H9 (cell line): ENCODE measurements around the gene ITGA4. TPM values are rescaled to one million over a fixed set of nuclear protein-coding genes. Genes with fewer than 3 reads are reported as not detected.

Source experiments
- DNase-seq: peaks from one replicate; pipeline ENCODE4 v3.0.0-alpha.2; 2017
- H2AFZ ChIP-seq: one replicate; pipeline ENCODE4 v1.6.1; 2013; ENCODE audit warnings: mild to moderate bottlenecking, low read length, control low read depth, moderate library complexity
- H2AK5ac ChIP-seq: 2 replicates; pipeline ENCODE4 v1.6.1; 2013; ENCODE audit warnings: low read length, control low read depth, mixed read lengths; ENCODE audit not compliant: insufficient read length
- H2BK120ac ChIP-seq: one replicate; pipeline ENCODE4 v1.6.1; 2013; ENCODE audit warnings: low read depth, mild to moderate bottlenecking, low read length, control low read depth, inconsistent platforms; ENCODE audit not compliant: poor library complexity, severe bottlenecking
- H2BK12ac ChIP-seq: 2 replicates; pipeline ENCODE4 v1.6.1; 2013; ENCODE audit warnings: low read length, control low read depth, mixed read lengths, low read depth; ENCODE audit not compliant: insufficient read length
- H2BK15ac ChIP-seq: 2 replicates; pipeline ENCODE4 v1.6.1; 2013; ENCODE audit warnings: low read depth, low read length, control low read depth
- H2BK20ac ChIP-seq: one replicate; pipeline ENCODE4 v1.6.1; 2013; ENCODE audit warnings: low read depth, mild to moderate bottlenecking, low read length, control low read depth, inconsistent platforms; ENCODE audit not compliant: poor library complexity, severe bottlenecking
- H2BK5ac ChIP-seq: 2 replicates; pipeline ENCODE4 v1.6.1; 2013; ENCODE audit warnings: low read length, control low read depth, mixed read lengths; ENCODE audit not compliant: insufficient read length
- H3K14ac ChIP-seq: 2 replicates; pipeline ENCODE4 v1.6.1; 2013; ENCODE audit warnings: low read length, control low read depth; ENCODE audit not compliant: insufficient read depth
- H3K18ac ChIP-seq: 2 replicates; pipeline ENCODE4 v1.6.1; 2013; ENCODE audit warnings: low read depth, mild to moderate bottlenecking, mixed read lengths, low read length, control low read depth; ENCODE audit not compliant: insufficient read length
- H3K23ac ChIP-seq: 2 replicates; pipeline ENCODE4 v1.6.1; 2013; ENCODE audit warnings: low read length, control low read depth, mixed read lengths, low read depth; ENCODE audit not compliant: insufficient read length
- H3K23me2 ChIP-seq: 2 replicates; pipeline ENCODE4 v1.6.1; 2013; ENCODE audit warnings: low read depth, mild to moderate bottlenecking, mixed read lengths, low read length, control low read depth; ENCODE audit not compliant: insufficient read length, poor library complexity, severe bottlenecking
- H3K27ac ChIP-seq: 2 replicates; pipeline ENCODE4 v1.5.1; 2013; ENCODE audit warnings: low read length, control low read depth, mixed read lengths, low read depth; ENCODE audit not compliant: insufficient read length
- H3K27me3 ChIP-seq: 2 replicates; pipeline ENCODE4 v1.6.1; 2013; ENCODE audit warnings: low read length, control low read depth, inconsistent platforms; ENCODE audit not compliant: insufficient read depth
- H3K4ac ChIP-seq: 2 replicates; pipeline ENCODE4 v1.6.1; 2013; ENCODE audit warnings: low read depth, mild to moderate bottlenecking, control low read depth, inconsistent platforms, low read length, moderate library complexity
- H3K4me1 ChIP-seq: 2 replicates; pipeline ENCODE4 v1.6.1; 2013; ENCODE audit warnings: low read length, control low read depth, inconsistent platforms; ENCODE audit not compliant: insufficient read depth
- H3K4me2 ChIP-seq: 2 replicates; pipeline ENCODE4 v1.6.1; 2013; ENCODE audit warnings: low read length, control low read depth, mixed read lengths; ENCODE audit not compliant: insufficient read length, insufficient read depth
- H3K56ac ChIP-seq: 2 replicates; pipeline ENCODE4 v1.6.1; 2013; ENCODE audit warnings: low read depth, mild to moderate bottlenecking, mixed read lengths, low read length, control low read depth; ENCODE audit not compliant: insufficient read length
- H3K79me1 ChIP-seq: 2 replicates; pipeline ENCODE4 v1.6.1; 2013; ENCODE audit warnings: low read depth, mild to moderate bottlenecking, moderate library complexity, low read length, control low read depth, inconsistent platforms; ENCODE audit not compliant: insufficient read depth, poor library complexity, severe bottlenecking
- H3K79me2 ChIP-seq: 2 replicates; pipeline ENCODE4 v1.6.1; 2013; ENCODE audit warnings: low read length, control low read depth, inconsistent platforms; ENCODE audit not compliant: insufficient read depth
- H3K9ac ChIP-seq: 2 replicates; pipeline ENCODE4 v1.6.1; 2013; ENCODE audit warnings: low read length, control low read depth, mixed read lengths; ENCODE audit not compliant: insufficient read length; ENCODE audit errors: extremely low read depth
- H3K9me3 ChIP-seq: one replicate; pipeline ENCODE4 v1.6.1; 2013; ENCODE audit warnings: low read depth, low read length, inconsistent platforms; ENCODE audit not compliant: control insufficient read depth
- H3T11ph ChIP-seq: one replicate; pipeline ENCODE4 v1.6.1; 2013; ENCODE audit warnings: mild to moderate bottlenecking, low read length, control low read depth, inconsistent platforms
- H4K20me1 ChIP-seq: one replicate; pipeline ENCODE4 v1.6.1; 2013; ENCODE audit not compliant: control insufficient read depth, insufficient read length, insufficient read depth
- H4K5ac ChIP-seq: 2 replicates; pipeline ENCODE4 v1.6.1; 2013; ENCODE audit warnings: low read depth, mild to moderate bottlenecking, mixed read lengths, low read length, control low read depth; ENCODE audit not compliant: insufficient read length
- H4K8ac ChIP-seq: replicated peaks from 2 replicates; pipeline ENCODE4 v1.6.1; 2013; ENCODE audit warnings: low read length, control low read depth, mixed read lengths, low read depth; ENCODE audit not compliant: insufficient read length
- H4K91ac ChIP-seq: 2 replicates; pipeline ENCODE4 v1.6.1; 2013; ENCODE audit warnings: low read depth, mild to moderate bottlenecking, moderate library complexity, mixed read lengths, low read length, control low read depth; ENCODE audit not compliant: insufficient read length
- H3K27ac Mint-ChIP-seq, 3 experiments: 2 replicates in 2 of 3; 3 replicates in 1 of 3; pipeline ENCODE4 v1.8.0; 2020 to 2021; ENCODE audit warnings: mixed read lengths in 3 of 3, mild to moderate bottlenecking in 1 of 3, moderate library complexity in 1 of 3
- H3K27me3 Mint-ChIP-seq: 2 replicates; pipeline ENCODE4 v1.8.0; 2021; ENCODE audit warnings: low read depth, mild to moderate bottlenecking, moderate library complexity, mixed read lengths
- H3K36me3 Mint-ChIP-seq, 3 experiments: 2 replicates in 2 of 3; 3 replicates in 1 of 3; pipeline ENCODE4 v1.8.0; 2020 to 2021; ENCODE audit warnings: low read depth in 3 of 3, mixed read lengths in 3 of 3; ENCODE audit not compliant: insufficient read depth in 1 of 3
- H3K4me1 Mint-ChIP-seq, 2 experiments: 2 replicates each; pipeline ENCODE4 v1.8.0; 2020; ENCODE audit warnings: mixed read lengths in 2 of 2
- H3K4me3 Mint-ChIP-seq, 2 experiments: 2 replicates in 1 of 2; 3 replicates in 1 of 2; pipeline ENCODE4 v1.8.0; 2020 to 2021; ENCODE audit warnings: mild to moderate bottlenecking in 2 of 2, mixed read lengths in 2 of 2, moderate library complexity in 1 of 2
- H3K9me3 Mint-ChIP-seq, 2 experiments: 2 replicates in 1 of 2; 3 replicates in 1 of 2; pipeline ENCODE4 v1.8.0; 2020; ENCODE audit warnings: mild to moderate bottlenecking in 2 of 2, mixed read lengths in 2 of 2, moderate library complexity in 1 of 2
- total RNA-seq: library from RNA; stranded (reverse); gene quantifications from 2 replicates; pipeline ENCODE4 v1.2.1, GENCODE V29; 2021
- TF ChIP-seq, protein P1 (sequence below): fragments of 200-600 bp; sonication (generic); conservative IDR thresholded peaks from 3 replicates; pipeline ENCODE4 v1.8.0; 2021; ENCODE audit warnings: antibody characterized with exemption, mild to moderate bottlenecking

Gene ITGA4
- total RNA-seq, 1 experiment from 2014 or later = 1.3 TPM

DNA sequence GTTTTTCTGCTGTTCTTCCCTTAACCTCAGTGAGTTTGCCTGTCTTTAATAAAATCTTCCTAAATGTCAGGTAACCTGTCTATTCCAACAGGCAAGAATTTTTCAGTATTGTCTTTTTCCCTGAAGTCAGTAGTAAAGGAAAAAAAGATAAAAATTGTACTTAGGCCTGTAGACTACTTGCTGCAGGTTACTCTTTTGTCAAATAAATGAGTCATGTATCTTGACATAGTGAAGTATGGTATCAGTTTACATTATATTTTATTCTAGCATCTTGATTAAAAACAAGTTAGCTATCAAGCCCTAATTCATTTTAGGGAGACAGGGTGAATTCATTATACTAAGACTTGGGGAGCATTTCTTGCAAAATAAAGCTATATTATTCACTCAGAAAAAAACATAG, 59.8 kb downstream of the ITGA4 start:
- TF ChIP-seq, protein P1, sequence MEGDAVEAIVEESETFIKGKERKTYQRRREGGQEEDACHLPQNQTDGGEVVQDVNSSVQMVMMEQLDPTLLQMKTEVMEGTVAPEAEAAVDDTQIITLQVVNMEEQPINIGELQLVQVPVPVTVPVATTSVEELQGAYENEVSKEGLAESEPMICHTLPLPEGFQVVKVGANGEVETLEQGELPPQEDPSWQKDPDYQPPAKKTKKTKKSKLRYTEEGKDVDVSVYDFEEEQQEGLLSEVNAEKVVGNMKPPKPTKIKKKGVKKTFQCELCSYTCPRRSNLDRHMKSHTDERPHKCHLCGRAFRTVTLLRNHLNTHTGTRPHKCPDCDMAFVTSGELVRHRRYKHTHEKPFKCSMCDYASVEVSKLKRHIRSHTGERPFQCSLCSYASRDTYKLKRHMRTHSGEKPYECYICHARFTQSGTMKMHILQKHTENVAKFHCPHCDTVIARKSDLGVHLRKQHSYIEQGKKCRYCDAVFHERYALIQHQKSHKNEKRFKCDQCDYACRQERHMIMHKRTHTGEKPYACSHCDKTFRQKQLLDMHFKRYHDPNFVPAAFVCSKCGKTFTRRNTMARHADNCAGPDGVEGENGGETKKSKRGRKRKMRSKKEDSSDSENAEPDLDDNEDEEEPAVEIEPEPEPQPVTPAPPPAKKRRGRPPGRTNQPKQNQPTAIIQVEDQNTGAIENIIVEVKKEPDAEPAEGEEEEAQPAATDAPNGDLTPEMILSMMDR = no peak
- Mint-ChIP-seq H3K4me3 (no peak overlapping the region), H3K27ac (no peak overlapping the region), H3K4me1 (peaks cover 4% of the 10 kb centered on the region in 2 experiments; a peak in 2 of 4 replicates), H3K9me3 (no peaks in the 10 kb centered on the region), H3K27me3 (no peaks in the 10 kb centered on the region; the same call in 1 of the 2 replicates), H3K36me3 (no peaks in the 10 kb centered on the region)
- DNase-seq = no peak
- no peak overlapping the region for H4K5ac ChIP-seq
- H3K79me1 ChIP-seq = no peaks in the 10 kb centered on the region
- H3K4ac ChIP-seq = no peak overlapping the region
- no peak overlapping the region for H3T11ph ChIP-seq
- H3K9me3 ChIP-seq = no peaks in the 10 kb centered on the region
- no peak overlapping the region for H2BK120ac ChIP-seq
- no peaks in the 10 kb centered on the region for H4K20me1 ChIP-seq
- H2AK5ac ChIP-seq = no peak overlapping the region
- H3K27me3 ChIP-seq = no peaks in the 10 kb centered on the region; the same call in 1 of the 2 replicates
- no peak overlapping the region for H2AFZ ChIP-seq
- H3K18ac ChIP-seq = no peak overlapping the region
- 0 out of 2 replicates have a peak, but pooled peaks cover 2% of the 10 kb centered on the region for H3K4me1 ChIP-seq
- H3K79me2 ChIP-seq = no peaks in the 10 kb centered on the region
- H4K8ac ChIP-seq = no peak overlapping the region
- no peak overlapping the region for H3K56ac ChIP-seq
- H3K4me2 ChIP-seq = no peak overlapping the region
- no peak overlapping the region for H2BK15ac ChIP-seq
- H3K27ac ChIP-seq = no peak overlapping the region
- no peak overlapping the region for H3K14ac ChIP-seq
- no peak overlapping the region for H3K9ac ChIP-seq
- no peak overlapping the region for H2BK12ac ChIP-seq
- no peak overlapping the region for H3K23ac ChIP-seq
- no peak overlapping the region for H2BK20ac ChIP-seq
- no peak overlapping the region for H2BK5ac ChIP-seq
- no peaks in the 10 kb centered on the region for H3K23me2 ChIP-seq
- no peak overlapping the region for H4K91ac ChIP-seq
